Keratinocyte (primary cell): Measurements from ENCODE around the gene IFIH1. TPM values are rescaled to one million over a fixed set of nuclear protein-coding genes. Genes with fewer than 3 reads are reported as not detected.

Source experiments
- DNase-seq: peaks from one replicate; pipeline ENCODE4 v3.0.0-alpha.2; 2011; ENCODE audit warnings: low read depth, missing footprints, low spot score
- FAIRE-seq: peaks from 2 replicates; lab custom pipeline; 2011; peaks lifted over from hg19 to GRCh38; lab: Jason Lieb, UNC
- H2AFZ ChIP-seq: 2 replicates; pipeline ENCODE4 v1.6.0; 2012; ENCODE audit warnings: low read length, control low read depth, inconsistent platforms; ENCODE audit not compliant: control insufficient read depth
- H3K27ac ChIP-seq: 2 replicates; pipeline ENCODE4 v1.5.1; 2011; ENCODE audit warnings: low read length; ENCODE audit not compliant: control insufficient read depth, insufficient read depth
- H3K27me3 ChIP-seq: 3 replicates; pipeline ENCODE4 v1.6.0; 2011; ENCODE audit warnings: low read length; ENCODE audit not compliant: control insufficient read depth, insufficient read depth; ENCODE audit errors: extremely low read depth
- H3K36me3 ChIP-seq, 2 experiments: 2 replicates in 1 of 2; 3 replicates in 1 of 2; pipeline ENCODE4 v1.5.1; 2011; ENCODE audit warnings: low read length in 2 of 2, mild to moderate bottlenecking in 1 of 2; ENCODE audit not compliant: control insufficient read depth in 2 of 2, insufficient read depth in 2 of 2; ENCODE audit errors: extremely low read depth in 1 of 2
- H3K4me1 ChIP-seq: 3 replicates; pipeline ENCODE4 v1.5.1; 2011; ENCODE audit warnings: low read length; ENCODE audit not compliant: control insufficient read depth, insufficient read depth; ENCODE audit errors: extremely low read depth
- H3K4me2 ChIP-seq: 3 replicates; pipeline ENCODE4 v1.6.0; 2011; ENCODE audit warnings: low read depth, low read length; ENCODE audit not compliant: control insufficient read depth, insufficient read depth; ENCODE audit errors: extremely low read depth
- H3K4me3 ChIP-seq, 3 experiments: fragments of 200-600 bp in 1 of 3; sonication (generic) in 1 of 3; 2 replicates in 2 of 3; 3 replicates in 1 of 3; pipeline ENCODE4 v1.5.1; 2011 to 2016; ENCODE audit warnings: low read length in 3 of 3, mild to moderate bottlenecking in 3 of 3, control low read depth in 2 of 3, inconsistent platforms in 1 of 3, low read depth in 1 of 3, mixed read lengths in 1 of 3, mixed run types in 1 of 3, moderate library complexity in 1 of 3; ENCODE audit not compliant: control insufficient read depth in 2 of 3, insufficient read depth in 2 of 3; ENCODE audit errors: extremely low read depth in 1 of 3
- H3K79me2 ChIP-seq: 2 replicates; pipeline ENCODE4 v1.6.0; 2012; ENCODE audit warnings: low read length; ENCODE audit not compliant: control insufficient read depth, insufficient read depth
- H3K9ac ChIP-seq: 3 replicates; pipeline ENCODE4 v1.6.0; 2011; ENCODE audit warnings: low read length; ENCODE audit not compliant: control insufficient read depth, insufficient read depth; ENCODE audit errors: extremely low read depth
- H3K9me1 ChIP-seq: 3 replicates; pipeline ENCODE4 v1.6.0; 2011; ENCODE audit warnings: low read length; ENCODE audit not compliant: control insufficient read depth, insufficient read depth; ENCODE audit errors: extremely low read depth
- H3K9me3 ChIP-seq: 2 replicates; pipeline ENCODE4 v1.5.1; 2012; ENCODE audit warnings: low read depth, low read length; ENCODE audit not compliant: control insufficient read depth
- H4K20me1 ChIP-seq: 3 replicates; pipeline ENCODE4 v1.6.0; 2011; ENCODE audit warnings: low read length; ENCODE audit not compliant: control insufficient read depth, insufficient read depth; ENCODE audit errors: extremely low read depth
- EZH2 ChIP-seq: IDR thresholded peaks from one replicate; pipeline ENCODE4 v1.6.1; 2012; ENCODE audit warnings: inconsistent platforms, mild to moderate bottlenecking, low read length, moderate library complexity
- dilution Hi-C: fragments of 300-500 bp; cut with MboI; formaldehyde crosslinking; loops from one replicate; pipeline ENCODE4 v1.7.0; 2020; ENCODE audit warnings: low sequenced_read_pairs; ENCODE audit not compliant: extremely low pct_ligation_motif_present
- polyA plus RNA-seq, 5 experiments: library from polyadenylated mRNA; depleted of rRNA in 3 of 5; stranded (reverse) in 3 of 5; stranded (forward) in 1 of 5; unstranded in 1 of 5; fragments of >200 nt; gene quantifications; 1 replicate in 1 of 5; 2 replicates in 3 of 5; 3 replicates in 1 of 5; pipeline versions ENCODE4 v1.2.1 to v1.2.3, GENCODE V29; 2011 to 2012; ENCODE audit warnings: missing spikeins in 2 of 5, low read depth in 1 of 5, low replicate concordance in 1 of 5
- TF ChIP-seq, protein P1 (sequence below), 3 experiments: IDR thresholded peaks in 1 of 3; conservative IDR thresholded peaks in 1 of 3; optimal IDR thresholded peaks in 1 of 3; 2 replicates in 2 of 3; 3 replicates in 1 of 3; pipeline versions ENCODE3 to v1.5.1; 2011; ENCODE audit warnings: low read length in 3 of 3, mild to moderate bottlenecking in 3 of 3, moderate library complexity in 2 of 3, control low read depth in 1 of 3, inconsistent platforms in 1 of 3; ENCODE audit not compliant: insufficient read depth in 2 of 3; ENCODE audit errors: extremely low read depth in 1 of 3

Gene IFIH1
- polyA plus RNA-seq, 1 donor (not counting 4 experiments of a cell fraction or from before 2014, with no cell fraction given): 18.5 TPM

GRCh38 chr2:162342321-162342720, 23.8 kb upstream of the IFIH1 start:
- Histone ChIP-seq H3K9me1 (no peaks in the 10 kb centered on the region), H3K27me3 (no peaks in the 10 kb centered on the region), H3K27ac (no peak overlapping the region), H3K9me3 (no peaks in the 10 kb centered on the region), H3K36me3 (no peaks in the 10 kb centered on the region), H3K4me1 (peaks cover 4% of the 10 kb centered on the region), H4K20me1 (no peaks in the 10 kb centered on the region), H3K4me3 (no peak overlapping the region), H3K4me2 (no peak overlapping the region), H3K9ac (no peak overlapping the region), H3K79me2 (no peaks in the 10 kb centered on the region), H2AFZ (no peak overlapping the region)
- dilution Hi-C loops: no loop called here
- no peak for DNase-seq
- FAIRE-seq: no peak
- TF ChIP-seq, protein P1, sequence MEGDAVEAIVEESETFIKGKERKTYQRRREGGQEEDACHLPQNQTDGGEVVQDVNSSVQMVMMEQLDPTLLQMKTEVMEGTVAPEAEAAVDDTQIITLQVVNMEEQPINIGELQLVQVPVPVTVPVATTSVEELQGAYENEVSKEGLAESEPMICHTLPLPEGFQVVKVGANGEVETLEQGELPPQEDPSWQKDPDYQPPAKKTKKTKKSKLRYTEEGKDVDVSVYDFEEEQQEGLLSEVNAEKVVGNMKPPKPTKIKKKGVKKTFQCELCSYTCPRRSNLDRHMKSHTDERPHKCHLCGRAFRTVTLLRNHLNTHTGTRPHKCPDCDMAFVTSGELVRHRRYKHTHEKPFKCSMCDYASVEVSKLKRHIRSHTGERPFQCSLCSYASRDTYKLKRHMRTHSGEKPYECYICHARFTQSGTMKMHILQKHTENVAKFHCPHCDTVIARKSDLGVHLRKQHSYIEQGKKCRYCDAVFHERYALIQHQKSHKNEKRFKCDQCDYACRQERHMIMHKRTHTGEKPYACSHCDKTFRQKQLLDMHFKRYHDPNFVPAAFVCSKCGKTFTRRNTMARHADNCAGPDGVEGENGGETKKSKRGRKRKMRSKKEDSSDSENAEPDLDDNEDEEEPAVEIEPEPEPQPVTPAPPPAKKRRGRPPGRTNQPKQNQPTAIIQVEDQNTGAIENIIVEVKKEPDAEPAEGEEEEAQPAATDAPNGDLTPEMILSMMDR (optimal IDR thresholded peaks at IDR 0.05 in 1 of 3, IDR thresholded peaks at IDR 0.05 in 1 of 3, conservative IDR thresholded peaks at IDR 0.05 in 1 of 3; ENCODE audit: extremely low read depth in 1 of 3, insufficient read depth in 2 of 3, low read length in 3 of 3): no peak
- TF ChIP-seq EZH2: no peak

DNA sequence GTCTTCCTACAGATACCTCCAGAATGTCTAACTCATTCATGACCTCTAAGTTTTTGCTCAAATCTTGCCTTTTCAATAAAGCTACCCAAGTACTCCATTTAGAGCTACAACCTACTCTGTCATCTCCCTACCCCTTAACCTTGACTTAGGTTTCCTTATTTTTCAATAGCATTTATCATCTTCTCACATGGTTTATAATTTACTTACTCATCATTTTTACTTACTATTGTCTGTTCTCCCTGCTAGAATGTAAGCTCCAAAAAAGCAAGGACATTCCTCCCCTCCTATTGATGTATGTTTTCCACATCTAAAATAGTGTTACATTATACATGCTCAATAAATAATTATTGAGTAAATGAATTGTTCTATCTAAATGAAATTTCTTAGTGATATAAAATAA, 22.3 kb upstream of the IFIH1 start:
- H3K27me3 ChIP-seq: no peaks in the 10 kb centered on the region
- TF ChIP-seq EZH2: no peak
- TF ChIP-seq, protein P1 (optimal IDR thresholded peaks at IDR 0.05 in 1 of 3, IDR thresholded peaks at IDR 0.05 in 1 of 3, conservative IDR thresholded peaks at IDR 0.05 in 1 of 3; ENCODE audit: extremely low read depth in 1 of 3, insufficient read depth in 2 of 3, low read length in 3 of 3): no peak
- H3K79me2 ChIP-seq: no peaks in the 10 kb centered on the region
- H3K9ac ChIP-seq: no peak overlapping the region
- FAIRE-seq (no peak), DNase-seq (no peak)
- no peak overlapping the region for H3K4me3 ChIP-seq
- dilution Hi-C loops: no loop called here
- H3K9me3 ChIP-seq: no peaks in the 10 kb centered on the region
- H3K27ac ChIP-seq: no peak overlapping the region
- no peak overlapping the region for H3K4me2 ChIP-seq
- H3K36me3 ChIP-seq: no peaks in the 10 kb centered on the region
- no peak overlapping the region for H2AFZ ChIP-seq
- H4K20me1 ChIP-seq: no peaks in the 10 kb centered on the region
- H3K4me1 ChIP-seq: peaks cover 4% of the 10 kb centered on the region
- no peaks in the 10 kb centered on the region for H3K9me1 ChIP-seq
